CD14-positive monocyte (primary cell): ENCODE measurements around the gene ARHGEF7. TPM values are rescaled to one million over a fixed set of nuclear protein-coding genes. Genes with fewer than 3 reads are reported as not detected.

Experiments used
- DNase-seq, 3 donors: peaks; one replicate each; pipeline ENCODE4 v3.0.0-alpha.2; 2011 to 2022
- H2AFZ ChIP-seq: 2 replicates; pipeline ENCODE4 v1.6.0; 2012; ENCODE audit warnings: mild to moderate bottlenecking, low read depth, low read length, inconsistent platforms; ENCODE audit not compliant: insufficient read depth, poor library complexity, severe bottlenecking
- H3K27ac ChIP-seq, 2 donors: 1 replicate in 1 of 2; 2 replicates in 1 of 2; pipeline ENCODE4 v1.5.1; 2012 to 2013; ENCODE audit warnings: low read length in 2 of 2, control low read depth in 1 of 2, inconsistent platforms in 1 of 2, low read depth in 1 of 2, mild to moderate bottlenecking in 1 of 2
- H3K27me3 ChIP-seq, 2 donors: one replicate each; pipeline versions ENCODE4 v1.6.0 to v1.6.1; 2011 to 2013; ENCODE audit warnings: low read length in 2 of 2; ENCODE audit not compliant: control insufficient read depth in 2 of 2, insufficient read depth in 2 of 2
- H3K36me3 ChIP-seq, 2 donors: replicated peaks in 1 of 2; 1 replicate in 1 of 2; 2 replicates in 1 of 2; pipeline versions ENCODE4 v1.5.1 to v1.6.1; 2012 to 2013; ENCODE audit warnings: low read length in 2 of 2, control low read depth in 1 of 2, inconsistent platforms in 1 of 2, mild to moderate bottlenecking in 1 of 2; ENCODE audit not compliant: insufficient read depth in 2 of 2, control insufficient read depth in 1 of 2
- H3K4me1 ChIP-seq, 2 donors: 1 replicate in 1 of 2; 2 replicates in 1 of 2; pipeline versions ENCODE4 v1.5.1 to v1.6.1; 2012 to 2013; ENCODE audit warnings: low read length in 2 of 2, control low read depth in 1 of 2, inconsistent platforms in 1 of 2, mild to moderate bottlenecking in 1 of 2, moderate library complexity in 1 of 2; ENCODE audit not compliant: insufficient read depth in 2 of 2, control insufficient read depth in 1 of 2
- H3K4me2 ChIP-seq: replicated peaks from 2 replicates; pipeline ENCODE3; 2012; ENCODE audit warnings: low read length, moderate library complexity, mild to moderate bottlenecking; ENCODE audit not compliant: poor library complexity, severe bottlenecking; ENCODE audit errors: extremely low read depth
- H3K4me3 ChIP-seq, 3 experiments: fragments of 200-600 bp in 1 of 3; sonication (generic) in 1 of 3; replicated peaks in 1 of 3; 1 replicate in 2 of 3; 2 replicates in 1 of 3; pipeline ENCODE4 v1.5.1; 2011 to 2013; ENCODE audit warnings: low read length in 3 of 3, mild to moderate bottlenecking in 3 of 3, control low read depth in 2 of 3, low read depth in 2 of 3, inconsistent platforms in 1 of 3, moderate library complexity in 1 of 3
- H3K79me2 ChIP-seq: 2 replicates; pipeline ENCODE4 v1.6.0; 2012; ENCODE audit warnings: mild to moderate bottlenecking, control low read depth, inconsistent platforms, low read length, moderate library complexity; ENCODE audit not compliant: insufficient read depth
- H3K9ac ChIP-seq: 2 replicates; pipeline ENCODE4 v1.6.0; 2017; ENCODE audit warnings: low read length, mild to moderate bottlenecking; ENCODE audit not compliant: insufficient read depth, poor library complexity, severe bottlenecking
- H3K9me3 ChIP-seq, 2 donors: replicated peaks in 1 of 2; 1 replicate in 1 of 2; 2 replicates in 1 of 2; pipeline versions ENCODE4 v1.5.1 to v1.6.1; 2012 to 2013; ENCODE audit warnings: low read length in 2 of 2, control low read depth in 1 of 2; ENCODE audit not compliant: control insufficient read depth in 1 of 2, insufficient read depth in 1 of 2
- H4K20me1 ChIP-seq: 2 replicates; pipeline ENCODE4 v1.6.0; 2012; ENCODE audit warnings: mild to moderate bottlenecking, low read length, control low read depth, moderate library complexity; ENCODE audit not compliant: insufficient read depth
- H3K27ac Mint-ChIP-seq, 7 donors: one replicate each; pipeline ENCODE4 v1.8.0; 2020; ENCODE audit warnings: mild to moderate bottlenecking in 7 of 7, mixed read lengths in 7 of 7, moderate library complexity in 6 of 7, inconsistent platforms in 2 of 7
- H3K27me3 Mint-ChIP-seq, 3 donors: one replicate each; pipeline ENCODE4 v1.8.0; 2021 to 2022; ENCODE audit warnings: low read depth in 3 of 3, mild to moderate bottlenecking in 3 of 3, mixed read lengths in 3 of 3, moderate library complexity in 3 of 3, inconsistent platforms in 1 of 3
- H3K36me3 Mint-ChIP-seq, 2 donors: one replicate each; pipeline ENCODE4 v1.8.0; 2020; ENCODE audit warnings: mixed read lengths in 2 of 2, inconsistent platforms in 1 of 2, mild to moderate bottlenecking in 1 of 2
- H3K4me1 Mint-ChIP-seq: one replicate; pipeline ENCODE4 v1.8.0; 2020; ENCODE audit warnings: mild to moderate bottlenecking, mixed read lengths
- H3K4me3 Mint-ChIP-seq, 2 donors: one replicate each; pipeline ENCODE4 v1.8.0; 2020; ENCODE audit warnings: mild to moderate bottlenecking in 2 of 2, mixed read lengths in 2 of 2, moderate library complexity in 1 of 2
- H3K9me3 Mint-ChIP-seq, 7 donors: one replicate each; pipeline ENCODE4 v1.8.0; 2020 to 2022; ENCODE audit warnings: mixed read lengths in 7 of 7, mild to moderate bottlenecking in 6 of 7, moderate library complexity in 6 of 7, inconsistent platforms in 2 of 7
- CTCF ChIP-seq: fragments of 200-600 bp; IDR thresholded peaks from one replicate; pipeline ENCODE4 v1.8.0; 2022; ENCODE audit warnings: antibody characterized with exemption, mild to moderate bottlenecking
- WGBS: methylation state at CpG from one replicate; pipeline ENCODE4 v1.1.5; 2013; ENCODE audit warnings: missing lambda C conversion rate; ENCODE audit not compliant: insufficient coverage; 5-methylcytosine and 5-hydroxymethylcytosine counted together
- intact Hi-C, 2 donors: fragments of 100-400 bp; cut with micrococcal nuclease; formaldehyde crosslinking; loops; one replicate each; pipeline versions ENCODE4 v1.15.0 to v1.15.1; 2023
- polyA plus RNA-seq, 3 donors: library from polyadenylated mRNA; depleted of rRNA in 1 of 3; unstranded in 2 of 3; stranded (reverse) in 1 of 3; fragments of 300-500 nt in 2 of 3; fragments of >200 nt in 1 of 3; fragmentation: Illumina TruSeq in 2 of 3; gene quantifications; 1 replicate in 2 of 3; 2 replicates in 1 of 3; pipeline ENCODE4 v1.2.3, GENCODE V29; 2012 to 2021

The ARHGEF7 gene
- polyA plus RNA-seq, 3 donors: 4.6 to 29.0 (median 6.1) TPM

GRCh38 chr13:111158136-111158805 is 43.2 kb downstream of the ARHGEF7 start:
- Mint-ChIP-seq H3K4me1 (peaks cover 35% of the 10 kb centered on the region), H3K36me3 (peaks cover 26 to 30% of the 10 kb centered on the region in 2 donors), H3K9me3 (no peaks in the 10 kb centered on the region), H3K27me3 (peaks cover 0 to 3% (median 0%) of the 10 kb centered on the region in 3 donors), H3K4me3 (no peak overlapping the region), H3K27ac (no peak overlapping the region)
- Histone ChIP-seq H3K9ac (no peak overlapping the region), H2AFZ (no peak overlapping the region), H3K4me1 (peaks cover 23 to 29% of the 10 kb centered on the region in 2 donors), H3K27me3 (no peaks in the 10 kb centered on the region), H3K9me3 (no peaks in the 10 kb centered on the region), H4K20me1 (peaks cover 74% of the 10 kb centered on the region), H3K4me2 (no peak overlapping the region), H3K4me3 (no peak overlapping the region), H3K27ac (no peak overlapping the region), H3K36me3 (peaks cover 7 to 21% of the 10 kb centered on the region in 2 donors), H3K79me2 (peaks cover 92% of the 10 kb centered on the region)
- intact Hi-C loops: loop anchor here in 1 of 2 donors (10.0 kb wide), 1 partner anchor 443 kb away; the partner anchor contains the start of gene ING1
- TF ChIP-seq CTCF: no peak
- DNase-seq: no peak

GRCh38 chr13:111159362-111160320 is 44.5 kb downstream of the ARHGEF7 start:
- peaks cover 0 to 3% (median 0%) of the 10 kb centered on the region in 3 donors for H3K27me3 Mint-ChIP-seq
- Histone ChIP-seq H3K4me3 (no peak overlapping the region), H3K4me1 (peaks cover 17 to 22% of the 10 kb centered on the region in 2 donors), H3K9ac (no peak overlapping the region), H3K4me2 (no peak overlapping the region), H3K27me3 (no peaks in the 10 kb centered on the region), H3K9me3 (no peaks in the 10 kb centered on the region), H2AFZ (no peak overlapping the region), H3K36me3 (peaks cover 11 to 31% of the 10 kb centered on the region in 2 donors), H3K79me2 (peaks cover 97% of the 10 kb centered on the region), H4K20me1 (peaks cover 82% of the 10 kb centered on the region), H3K27ac (no peak overlapping the region)
- peak overlapping the region in 1 of 7 donors; percentile 32 for H3K27ac Mint-ChIP-seq
- H3K4me1 Mint-ChIP-seq: peaks cover 30% of the 10 kb centered on the region
- no peak for DNase-seq
- no peak overlapping the region for H3K4me3 Mint-ChIP-seq
- WGBS: 71% methylated on average over 1 of the region's 3 CpGs
- H3K36me3 Mint-ChIP-seq: peaks cover 31 to 37% of the 10 kb centered on the region in 2 donors
- H3K9me3 Mint-ChIP-seq: no peaks in the 10 kb centered on the region
- intact Hi-C loops: loop anchor here in 1 of 2 donors (10.0 kb wide), 1 partner anchor 445 kb away; the partner anchor contains the start of gene ING1
- TF ChIP-seq CTCF: no peak
